ENCODE data around the gene STUB1. TPM values are rescaled to one million over a fixed set of nuclear protein-coding genes. Genes with fewer than 3 reads are reported as not detected.

The STUB1 gene
- polyA plus RNA-seq, 2 of the 4 experiments (the other 2 are of a cell fraction): 60.6 to 93.5 TPM

GRCh38 chr16:693766-694165 lies 13.6 kb downstream of the STUB1 start:
- ChIA-PET POLR2A (no interaction called here), CTCF (interaction anchor here (1.8 to 2.3 kb wide), 3 partner anchors 17 to 22 kb away, joined by 5 to 13 read pairs (median 5); no protein-coding TSS in a partner anchor)
- DNase-seq (ENCODE audit: low read depth in 1 of 2, low spot score in 1 of 2): no peak
- Histone ChIP-seq H3K27ac (no peak overlapping the region), H3K4me1 (peaks cover 25% of the 10 kb centered on the region; the same call in 2 of the 3 replicates), H3K4me2 (peak overlapping the region; percentile 91), H3K4me3 (no peak overlapping the region), H3K9me3 (no peaks in the 10 kb centered on the region)
- FAIRE-seq: no peak
- ATAC-seq: no peak
- 88% methylated on average over 17 of the region's 37 CpGs for whole genome bisulfite sequencing (ENCODE audit: missing lambda C conversion rate)
- TF ChIP-seq JUNB (IDR thresholded peaks at IDR 0.05) (no peak), RAD21 (conservative IDR thresholded peaks at IDR 0.05 in 1 of 2, IDR thresholded peaks at IDR 0.05 in 1 of 2) (no peak), ZFP36 (IDR thresholded peaks at IDR 0.05; ENCODE audit: borderline replicate concordance, partially characterized antibody) (no peak), HES2 (IDR thresholded peaks at IDR 0.05) (no peak), SMC3 (IDR thresholded peaks at IDR 0.05) (no peak), MYC (IDR thresholded peaks at IDR 0.05; ENCODE audit: borderline replicate concordance, low read length) (no peak), EHMT2 (IDR thresholded peaks at IDR 0.05; ENCODE audit: low read depth) (no peak), KDM1A (IDR thresholded peaks at IDR 0.05; ENCODE audit: low read depth) (no peak), ESRRA (IDR thresholded peaks at IDR 0.05; ENCODE audit: borderline replicate concordance, low read length) (no peak), HOXA7 (CRISPR knock-in tag; IDR thresholded peaks at IDR 0.05) (no peak), CEBPB (IDR thresholded peaks at IDR 0.05) (no peak), CHD2 (IDR thresholded peaks at IDR 0.05; ENCODE audit: low read length, partially characterized antibody) (no peak), HDAC2 (IDR thresholded peaks at IDR 0.05) (no peak), E2F6 (IDR thresholded peaks at IDR 0.05; ENCODE audit: borderline replicate concordance, low read depth) (no peak), HMGXB4 (CRISPR knock-in tag; IDR thresholded peaks at IDR 0.05; ENCODE audit: borderline replicate concordance) (no peak), HOXB13 (CRISPR knock-in tag; IDR thresholded peaks at IDR 0.05; ENCODE audit: low read depth) (no peak), TFCP2L1 (CRISPR knock-in tag; IDR thresholded peaks at IDR 0.05) (no peak), EHF (CRISPR knock-in tag; IDR thresholded peaks at IDR 0.05) (no peak), FOSL2 (IDR thresholded peaks at IDR 0.05) (no peak), FOSL2 (CRISPR knock-in tag; IDR thresholded peaks at IDR 0.05) (no peak)

GRCh38 chr16:694187-694862 lies 14.1 kb downstream of the STUB1 start:
- ATAC-seq: no peak
- Histone ChIP-seq H3K27ac (peak overlapping the region in 1 of 2 experiments; percentile 76; a peak in 3 of 6 replicates), H3K4me3 (peak overlapping the region; percentile 37), H3K9me3 (no peaks in the 10 kb centered on the region), H3K4me1 (peaks cover 22% of the 10 kb centered on the region; the same call in 2 of the 3 replicates), H3K4me2 (peak overlapping the region; percentile 91)
- WGBS (ENCODE audit: missing lambda C conversion rate): 22% methylated on average over 20 of the region's 64 CpGs
- ChIA-PET CTCF (interaction anchor here (1.0 to 2.1 kb wide), 4 partner anchors 13 to 91 kb away, joined by 4 to 5 read pairs (median 4); no protein-coding TSS in a partner anchor), POLR2A (no interaction called here)
- DNase-seq (ENCODE audit: low read depth in 1 of 2, low spot score in 1 of 2): no peak
- no peak for FAIRE-seq
- TF ChIP-seq RAD21 (conservative IDR thresholded peaks at IDR 0.05 in 1 of 2, IDR thresholded peaks at IDR 0.05 in 1 of 2) (no peak), POLR2AphosphoS2 (conservative IDR thresholded peaks at IDR 0.05; ENCODE audit: low read length) (no peak), HOXB13 (CRISPR knock-in tag; IDR thresholded peaks at IDR 0.05; ENCODE audit: low read depth) (no peak), REST (IDR thresholded peaks at IDR 0.05) (no peak), PBX3 (IDR thresholded peaks at IDR 0.05) (no peak), CEBPB (IDR thresholded peaks at IDR 0.05) (no peak), ESRRA (IDR thresholded peaks at IDR 0.05; ENCODE audit: borderline replicate concordance, low read length) (no peak), HOXA7 (CRISPR knock-in tag; IDR thresholded peaks at IDR 0.05) (no peak), HMGXB4 (CRISPR knock-in tag; IDR thresholded peaks at IDR 0.05; ENCODE audit: borderline replicate concordance) (no peak), RNF2 (IDR thresholded peaks at IDR 0.05; ENCODE audit: borderline replicate concordance, low read depth) (no peak), MAZ (IDR thresholded peaks at IDR 0.05; ENCODE audit: borderline replicate concordance, low read depth, low read length) (no peak), NPAS2 (CRISPR knock-in tag; IDR thresholded peaks at IDR 0.05; ENCODE audit: borderline replicate concordance) (no peak)
